Peyer's patch (tissue), 4 donors: ENCODE results near the gene SLC22A3. TPM values are rescaled to one million over a fixed set of nuclear protein-coding genes. Genes with fewer than 3 reads are reported as not detected.

Source experiments
- DNase-seq, 3 donors: peaks; one replicate each; pipeline ENCODE4 v3.0.0-alpha.2; 2017 to 2019
- H3K27ac ChIP-seq, 4 donors: fragments of 200-600 bp; sonication (generic); one replicate each; pipeline ENCODE4 v1.5.1; 2016 to 2019
- H3K27me3 ChIP-seq, 2 donors: fragments of 200-600 bp; sonication (generic); one replicate each; pipeline ENCODE4 v1.5.1; 2019
- H3K36me3 ChIP-seq, 3 donors: fragments of 200-600 bp; sonication (generic); one replicate each; pipeline ENCODE4 v1.5.1; 2016 to 2019
- H3K4me1 ChIP-seq, 4 donors: fragments of 200-600 bp; sonication (generic); one replicate each; pipeline ENCODE4 v1.5.1; 2016 to 2019
- H3K4me3 ChIP-seq, 4 donors: fragments of 200-600 bp; sonication (generic); 1 replicate in 3 of 4; 2 replicates in 1 of 4; pipeline ENCODE4 v1.5.1; 2016 to 2019; ENCODE audit warnings: mild to moderate bottlenecking in 1 of 4
- H3K9me3 ChIP-seq, 4 donors: fragments of 200-600 bp; sonication (generic); one replicate each; pipeline ENCODE4 v1.5.1; 2016 to 2019; ENCODE audit warnings: mild to moderate bottlenecking in 1 of 4
- CTCF ChIP-seq, 6 experiments: fragments of 450-650 bp in 4 of 6; fragments of 200-600 bp in 2 of 6; sonication (generic) in 1 of 6; IDR thresholded peaks; one replicate each; pipeline ENCODE4 v1.5.1; 2017 to 2019; ENCODE audit warnings: antibody characterized with exemption in 6 of 6, mild to moderate bottlenecking in 3 of 6, moderate library complexity in 1 of 6
- POLR2A ChIP-seq, 2 donors: fragments of 450-650 bp; IDR thresholded peaks; one replicate each; pipeline ENCODE4 v1.5.1; 2017; ENCODE audit warnings: antibody characterized with exemption in 2 of 2, mild to moderate bottlenecking in 2 of 2, moderate library complexity in 2 of 2
- total RNA-seq, 4 donors: library from RNA; depleted of rRNA; stranded (reverse); fragments of >200 nt; gene quantifications; one replicate each; pipeline ENCODE4 v1.1.0, GENCODE V29; 2016

The SLC22A3 gene
- total RNA-seq, 4 donors from 2014 or later = 2.5 to 10.6 (median 8.9) TPM

- Histone ChIP-seq H3K9me3 (no peaks in the 10 kb centered on the region), H3K27me3 (no peaks in the 10 kb centered on the region), H3K36me3 (no peaks in the 10 kb centered on the region), H3K27ac (no peak overlapping the region), H3K4me3 (no peak overlapping the region), H3K4me1 (no peaks in the 10 kb centered on the region)
- no peak for DNase-seq
- no peak for TF ChIP-seq POLR2A (IDR thresholded peaks at IDR 0.05)
- no peak for TF ChIP-seq CTCF (IDR thresholded peaks at IDR 0.05)
Observed at GRCh38 chr6:160487116-160487515, 138.9 kb downstream of the SLC22A3 start.

- Histone ChIP-seq H3K36me3 (no peaks in the 10 kb centered on the region), H3K4me1 (no peaks in the 10 kb centered on the region), H3K27ac (no peak overlapping the region), H3K9me3 (no peaks in the 10 kb centered on the region), H3K4me3 (no peak overlapping the region), H3K27me3 (no peaks in the 10 kb centered on the region)
- TF ChIP-seq POLR2A (IDR thresholded peaks at IDR 0.05) (no peak), CTCF (IDR thresholded peaks at IDR 0.05) (no peak)
- no peak for DNase-seq
Observed at GRCh38 chr6:160489091-160489490, 140.9 kb downstream of the SLC22A3 start.

- no peak overlapping the region for H3K27ac ChIP-seq
- TF ChIP-seq POLR2A (IDR thresholded peaks at IDR 0.05) (no peak), CTCF (IDR thresholded peaks at IDR 0.05) (no peak)
- H3K36me3 ChIP-seq = no peaks in the 10 kb centered on the region
- no peaks in the 10 kb centered on the region for H3K27me3 ChIP-seq
- no peaks in the 10 kb centered on the region for H3K9me3 ChIP-seq
- DNase-seq = no peak
- no peaks in the 10 kb centered on the region for H3K4me1 ChIP-seq
- no peak overlapping the region for H3K4me3 ChIP-seq
Observed at GRCh38 chr6:160494576-160494975, 146.4 kb downstream of the SLC22A3 start.

- no peak for TF ChIP-seq POLR2A (IDR thresholded peaks at IDR 0.05)
- H3K9me3 ChIP-seq = no peaks in the 10 kb centered on the region
- no peaks in the 10 kb centered on the region for H3K27me3 ChIP-seq
- H3K4me3 ChIP-seq = no peak overlapping the region
- H3K4me1 ChIP-seq = no peaks in the 10 kb centered on the region
- DNase-seq = no peak
- no peak overlapping the region for H3K27ac ChIP-seq
- H3K36me3 ChIP-seq = no peaks in the 10 kb centered on the region
Observed at GRCh38 chr6:160500639-160501038, 152.5 kb downstream of the SLC22A3 start.

Other genes starting within 250 kb of the SLC22A3 start
- gene SLC22A1, start 226.6 kb upstream of the SLC22A3 start, total RNA-seq = 1 to 10 TPM in 3 of 4 donors, not detected in 1; 1.1 to 8.2 (median 4.7) TPM
- gene SLC22A2, start 89.6 kb upstream of the SLC22A3 start, total RNA-seq = not detected